Left renal cortex interstitium (tissue), 4 donors: ENCODE data around the gene ACE. TPM values are rescaled to one million over a fixed set of nuclear protein-coding genes. Genes with fewer than 3 reads are reported as not detected.

Source experiments
- DNase-seq, 4 donors: peaks; one replicate each; pipeline ENCODE4 v3.0.0-alpha.2; 2013; ENCODE audit warnings: low read depth in 4 of 4, low spot score in 2 of 4, missing footprints in 1 of 4
- polyA plus RNA-seq, 4 donors: library from polyadenylated mRNA; unstranded; fragments of 120-200 nt; gene quantifications; one replicate each; pipeline ENCODE4 v1.2.1, GENCODE V29; 2013; ENCODE audit not compliant: insufficient read length in 4 of 4

ACE gene
- polyA plus RNA-seq, 4 donors, result 11.9 to 20.4 (median 16.3) TPM

DNA sequence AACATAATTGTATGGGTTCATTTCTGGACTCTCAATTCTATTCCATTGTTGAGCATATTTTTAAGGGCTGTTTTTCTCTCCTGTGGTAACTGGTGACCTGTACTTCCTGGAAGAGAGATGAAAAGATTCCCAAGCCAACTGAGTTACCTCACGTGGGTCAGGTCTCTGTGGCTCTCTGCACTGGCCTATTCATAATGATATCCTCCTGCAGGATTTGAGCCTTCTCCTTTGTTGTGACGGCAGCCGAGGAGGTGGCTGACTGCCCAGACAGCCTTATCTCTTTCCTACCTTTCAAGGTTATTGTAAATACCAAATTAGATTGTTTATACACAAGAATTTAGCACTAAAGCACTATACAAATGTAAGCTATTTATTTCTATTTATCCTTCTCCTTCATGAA lies 2.7 kb upstream of the ACE start:
- no peak for DNase-seq

- DNase-seq, result no peak
These were observed 2.0 kb upstream of the ACE start for GRCh38 chr17:63474586-63475460.

GRCh38 chr17:63475491-63476412 lies 1.1 kb upstream of the ACE start:
- no peak for DNase-seq

- DNase-seq, result no peak
These were observed 405 bp upstream of the ACE start for GRCh38 chr17:63476459-63476853.

- no peak for DNase-seq
These were observed 899 bp downstream of the ACE start for GRCh38 chr17:63477480-63478440.

DNA sequence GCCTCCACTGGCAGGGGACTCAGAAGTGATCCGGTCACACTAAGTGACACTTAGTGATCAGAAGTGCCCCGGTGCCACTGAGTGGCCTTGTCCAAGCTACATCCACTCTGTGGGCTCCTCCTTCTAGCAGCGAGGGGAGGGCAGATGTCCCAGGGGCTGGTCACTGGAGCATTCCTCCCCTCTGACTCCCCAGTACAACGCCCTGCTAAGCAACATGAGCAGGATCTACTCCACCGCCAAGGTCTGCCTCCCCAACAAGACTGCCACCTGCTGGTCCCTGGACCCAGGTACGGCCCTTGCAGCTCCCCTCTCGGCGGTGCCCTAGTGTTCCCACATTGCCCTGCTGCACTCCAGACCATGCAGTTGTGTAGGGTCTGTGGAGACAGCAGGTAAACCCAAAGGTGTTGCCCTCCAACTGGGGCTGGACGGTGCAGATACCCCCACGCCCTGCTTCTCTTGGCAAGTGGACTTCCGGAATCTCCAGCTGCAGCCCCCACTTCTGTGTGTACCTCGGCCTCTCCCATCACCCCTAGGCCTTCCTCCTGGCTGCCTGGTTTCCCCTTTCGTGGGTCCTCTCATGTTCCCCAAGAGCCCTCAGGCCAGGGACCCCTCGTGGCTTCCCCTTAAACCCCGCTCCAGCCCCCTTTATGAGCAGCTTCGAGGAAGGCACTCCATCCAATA lies 2.1 kb downstream of the ACE start:
- no peak for DNase-seq

DNA sequence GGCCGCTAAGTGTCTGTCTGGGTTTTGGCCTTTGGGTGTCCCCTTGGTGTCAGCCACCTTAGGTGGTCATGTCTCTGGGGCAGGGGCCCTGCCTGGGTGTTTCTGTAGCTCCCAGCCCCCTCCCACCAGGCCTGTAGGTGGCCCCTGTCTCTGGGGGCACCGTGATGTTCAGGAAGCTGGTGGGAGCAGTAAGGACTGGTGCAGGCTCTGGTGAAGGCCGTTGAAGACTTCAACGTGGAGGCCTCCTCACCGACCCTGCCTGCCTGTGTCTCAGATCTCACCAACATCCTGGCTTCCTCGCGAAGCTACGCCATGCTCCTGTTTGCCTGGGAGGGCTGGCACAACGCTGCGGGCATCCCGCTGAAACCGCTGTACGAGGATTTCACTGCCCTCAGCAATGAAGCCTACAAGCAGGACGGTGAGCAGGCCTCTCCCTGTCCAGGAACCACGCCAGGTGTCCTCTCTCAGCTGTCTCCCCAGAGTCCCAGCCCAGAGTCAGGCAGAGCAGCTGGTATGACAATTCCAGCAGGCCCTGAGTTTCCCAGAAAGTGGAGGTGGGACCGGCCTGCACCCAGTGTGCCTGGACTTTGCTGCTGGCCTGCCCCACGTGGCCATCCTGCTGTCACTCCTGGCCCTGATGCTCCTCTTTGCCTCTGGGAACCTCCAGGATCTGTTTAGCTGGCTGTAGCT lies 2.8 kb downstream of the ACE start:
- no peak for DNase-seq

GRCh38 chr17:63480192-63480784 lies 3.4 kb downstream of the ACE start:
- DNase-seq, result no peak

DNA sequence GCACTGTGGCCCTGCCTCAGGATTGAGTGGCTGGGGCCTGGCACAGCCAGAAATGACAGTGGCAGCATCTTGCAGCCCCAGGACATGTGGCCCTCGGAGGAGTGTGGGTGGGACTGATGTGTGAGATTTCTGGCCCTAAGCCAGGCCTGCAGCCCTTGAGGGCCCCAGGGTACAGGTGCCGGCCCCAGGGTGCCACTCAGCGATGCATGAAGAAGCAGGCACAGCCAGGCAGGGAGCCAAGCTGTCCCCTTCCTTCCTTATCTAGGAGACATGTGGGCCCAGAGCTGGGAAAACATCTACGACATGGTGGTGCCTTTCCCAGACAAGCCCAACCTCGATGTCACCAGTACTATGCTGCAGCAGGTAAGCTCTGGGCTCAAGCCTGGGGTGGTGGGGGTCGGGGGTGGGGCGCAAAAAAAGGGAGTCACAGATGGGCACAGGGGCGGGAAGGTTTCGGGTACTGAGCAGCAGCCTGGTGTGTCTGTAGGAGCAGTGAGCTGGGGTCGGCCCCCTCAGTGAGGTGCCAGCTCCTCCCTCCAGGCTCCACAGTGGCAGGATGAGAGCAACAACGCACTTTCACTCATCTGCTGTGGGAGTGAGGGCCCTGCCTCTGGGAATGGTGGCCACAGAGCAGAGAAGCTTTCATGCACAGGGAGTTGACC lies 4.1 kb downstream of the ACE start:
- no peak for DNase-seq

DNA sequence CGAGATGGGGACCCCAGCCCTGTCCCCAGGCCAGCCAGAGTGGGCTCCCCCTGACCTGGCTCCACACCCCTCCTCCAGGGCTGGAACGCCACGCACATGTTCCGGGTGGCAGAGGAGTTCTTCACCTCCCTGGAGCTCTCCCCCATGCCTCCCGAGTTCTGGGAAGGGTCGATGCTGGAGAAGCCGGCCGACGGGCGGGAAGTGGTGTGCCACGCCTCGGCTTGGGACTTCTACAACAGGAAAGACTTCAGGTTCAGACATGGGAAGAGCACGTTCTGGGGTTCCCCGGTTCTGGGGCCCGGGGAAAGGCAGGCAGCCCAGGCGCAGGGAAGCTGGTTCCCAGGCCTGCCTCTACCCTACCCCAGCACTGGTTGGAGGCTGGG lies 4.6 kb downstream of the ACE start:
- DNase-seq, result no peak

DNA sequence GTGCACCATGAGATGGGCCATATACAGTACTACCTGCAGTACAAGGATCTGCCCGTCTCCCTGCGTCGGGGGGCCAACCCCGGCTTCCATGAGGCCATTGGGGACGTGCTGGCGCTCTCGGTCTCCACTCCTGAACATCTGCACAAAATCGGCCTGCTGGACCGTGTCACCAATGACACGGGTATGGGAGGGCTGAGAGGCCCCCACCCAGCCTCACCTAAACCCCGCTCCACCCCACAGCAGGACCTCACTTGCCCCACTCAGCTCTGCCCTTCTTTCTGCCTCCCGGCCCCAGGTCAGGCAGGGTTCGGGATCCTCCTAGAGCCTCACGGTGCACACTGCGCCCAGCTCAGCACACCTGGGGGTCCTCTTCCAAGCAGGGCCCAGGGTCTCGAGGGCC lies 5.6 kb downstream of the ACE start:
- no peak for DNase-seq

- DNase-seq, result no peak
These were observed 6.2 kb downstream of the ACE start for GRCh38 chr17:63483038-63483437.

DNA sequence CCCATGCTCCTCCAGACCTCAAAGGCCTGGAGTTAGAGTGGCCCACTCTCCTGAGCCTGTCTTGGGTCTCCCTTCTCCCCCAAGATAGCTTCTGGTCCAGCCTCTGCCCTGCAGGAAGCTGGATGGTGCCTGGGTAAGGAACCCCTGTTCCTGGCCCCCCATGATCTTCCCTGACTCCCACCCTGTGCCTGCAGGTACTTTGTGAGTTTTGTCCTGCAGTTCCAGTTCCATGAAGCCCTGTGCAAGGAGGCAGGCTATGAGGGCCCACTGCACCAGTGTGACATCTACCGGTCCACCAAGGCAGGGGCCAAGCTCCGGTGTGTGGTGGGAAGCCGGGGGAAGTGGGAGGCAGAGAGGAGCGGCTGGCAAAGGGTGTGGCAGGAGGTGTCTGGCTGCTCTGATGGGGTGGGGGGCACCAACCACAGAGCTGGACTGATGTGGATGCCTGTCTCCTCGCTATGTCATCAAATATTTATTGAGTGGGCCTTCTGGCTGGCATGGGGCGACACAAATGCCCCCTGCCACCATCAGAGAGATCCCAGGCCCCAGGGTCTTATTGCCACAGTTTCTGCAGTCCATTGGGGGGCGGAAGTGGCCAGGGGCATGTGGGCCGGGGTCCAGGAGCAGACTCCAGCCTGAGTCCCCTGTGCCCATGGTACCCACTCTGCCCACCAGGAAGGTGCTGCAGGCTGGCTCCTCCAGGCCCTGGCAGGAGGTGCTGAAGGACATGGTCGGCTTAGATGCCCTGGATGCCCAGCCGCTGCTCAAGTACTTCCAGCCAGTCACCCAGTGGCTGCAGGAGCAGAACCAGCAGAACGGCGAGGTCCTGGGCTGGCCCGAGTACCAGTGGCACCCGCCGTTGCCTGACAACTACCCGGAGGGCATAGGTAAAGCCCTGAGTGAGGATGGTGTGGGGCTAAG lies 7.1 kb downstream of the ACE start:
- DNase-seq, result no peak

- no peak for DNase-seq
These were observed 9.6 kb downstream of the ACE start for GRCh38 chr17:63486317-63487013.

- DNase-seq, result no peak
These were observed 10.1 kb downstream of the ACE start for GRCh38 chr17:63487014-63487339.

DNA sequence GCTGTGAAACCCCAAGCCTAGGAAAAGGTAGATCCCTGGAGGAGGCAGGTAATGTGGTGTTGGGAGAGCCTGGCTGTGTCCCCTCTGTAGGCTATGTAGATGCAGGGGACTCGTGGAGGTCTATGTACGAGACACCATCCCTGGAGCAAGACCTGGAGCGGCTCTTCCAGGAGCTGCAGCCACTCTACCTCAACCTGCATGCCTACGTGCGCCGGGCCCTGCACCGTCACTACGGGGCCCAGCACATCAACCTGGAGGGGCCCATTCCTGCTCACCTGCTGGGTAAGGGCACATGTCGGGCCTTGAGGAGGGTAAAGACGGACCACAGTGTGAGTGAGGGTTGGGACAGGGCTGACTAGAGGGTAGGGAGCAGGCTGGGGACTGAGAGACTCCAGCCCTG lies 12.0 kb downstream of the ACE start:
- no peak for DNase-seq

DNA sequence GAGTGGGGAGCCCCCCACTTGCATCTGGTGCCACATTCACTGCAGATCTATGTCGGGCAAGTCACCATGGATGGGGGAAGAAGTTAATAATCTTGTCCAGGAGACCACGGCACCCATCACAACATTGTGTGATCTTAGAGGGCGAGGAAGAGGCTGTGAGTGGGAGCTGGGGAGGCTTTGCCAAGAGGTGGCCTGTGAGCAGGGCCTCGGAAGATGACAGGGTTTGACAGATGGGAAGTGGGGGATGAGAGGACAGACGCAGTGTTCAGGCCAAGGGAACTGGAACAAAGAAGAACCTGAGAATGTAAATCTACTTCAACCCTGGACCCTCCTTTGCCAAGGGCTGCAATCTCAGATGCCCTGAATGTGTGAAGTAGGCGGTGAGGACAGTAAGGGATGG lies 12.4 kb downstream of the ACE start:
- no peak for DNase-seq
